ENCODE data around the gene KIAA0825.
"Not testable (repeated sequence)": the region's sequence is repeated elsewhere in the genome, so short reads cannot be mapped to it uniquely, and the experiment has no call there.

Gene KIAA0825

GRCh38 chr5:94140300-94140699, 478.1 kb downstream of the KIAA0825 start:
- POLR2A ChIA-PET (ENCODE audit: low non-redundant PET) = no interaction called here
- no peak for DNase-seq (ENCODE audit: low spot score)

GRCh38 chr5:94130077-94130476, 488.3 kb downstream of the KIAA0825 start:
- ChIA-PET POLR2A (ENCODE audit: low non-redundant PET) (no interaction called here), CTCF (no interaction called here)
- no peak overlapping the region for H3K27ac ChIP-seq
- TF ChIP-seq CTCF (conservative IDR thresholded peaks at IDR 0.05; ENCODE audit: low read depth) = no peak
- no peak for DNase-seq (ENCODE audit: low spot score)

More at GRCh38 chr5:94140300-94140699, 478.1 kb downstream of the KIAA0825 start:
- no peak for TF ChIP-seq CTCF (conservative IDR thresholded peaks at IDR 0.05; ENCODE audit: low read depth)
- no peak overlapping the region for H3K27ac ChIP-seq
- CTCF ChIA-PET = no interaction called here

- POLR2A ChIA-PET (ENCODE audit: low non-redundant PET) = no interaction called here
- no peak for DNase-seq (ENCODE audit: low spot score)
- CTCF ChIA-PET = no interaction called here
- H3K27ac ChIP-seq = no peak overlapping the region
- TF ChIP-seq CTCF (conservative IDR thresholded peaks at IDR 0.05; ENCODE audit: low read depth) = no peak
Measured at GRCh38 chr5:94125107-94125506, 493.3 kb downstream of the KIAA0825 start.

GRCh38 chr5:94116317-94116716, 502.1 kb downstream of the KIAA0825 start:
- POLR2A ChIA-PET (ENCODE audit: low non-redundant PET); H3K27ac ChIP-seq; DNase-seq (ENCODE audit: low spot score); CTCF ChIA-PET: not testable (repeated sequence)

- DNase-seq (ENCODE audit: low spot score) = no peak
- TF ChIP-seq CTCF (conservative IDR thresholded peaks at IDR 0.05; ENCODE audit: low read depth) = no peak
- H3K27ac ChIP-seq = no peak overlapping the region
- ChIA-PET POLR2A (ENCODE audit: low non-redundant PET) (no interaction called here), CTCF (interaction anchor here (0.8 to 1.2 kb wide), 2 partner anchors 25 to 54 kb away, joined by 3 to 10 read pairs; no protein-coding TSS in a partner anchor)
Measured at GRCh38 chr5:94113087-94113486, 505.3 kb downstream of the KIAA0825 start.

GRCh38 chr5:94111209-94112004, 507.0 kb downstream of the KIAA0825 start:
- CTCF ChIA-PET = interaction anchor here (0.7 kb wide), 2 partner anchors 88 to 631 kb away, joined by 3 to 4 read pairs; no protein-coding TSS in a partner anchor
- POLR2A ChIA-PET (ENCODE audit: low non-redundant PET) = no interaction called here
- peak overlapping the region; percentile 88 for H3K27ac ChIP-seq
- peak; percentile 18; the same call in 1 of the 2 replicates for TF ChIP-seq CTCF (conservative IDR thresholded peaks at IDR 0.05; ENCODE audit: low read depth)
- peak; percentile 99 for DNase-seq (ENCODE audit: low spot score)

GRCh38 chr5:94103514-94104245, 514.7 kb downstream of the KIAA0825 start:
- POLR2A ChIA-PET (ENCODE audit: low non-redundant PET) = no interaction called here
- no peak for DNase-seq (ENCODE audit: low spot score)
- TF ChIP-seq CTCF (conservative IDR thresholded peaks at IDR 0.05; ENCODE audit: low read depth) = no peak
- CTCF ChIA-PET = no interaction called here
- H3K27ac ChIP-seq = no peak overlapping the region

All from RWPE1 (cell line).